ENCODE data around the gene PMIS2.
"Not testable (repeated sequence)": the region's sequence is repeated elsewhere in the genome, so short reads cannot be mapped to it uniquely, and the experiment has no call there.

Gene PMIS2

GRCh38 chr19:35592226-35592625 lies 6.3 kb downstream of the PMIS2 start (continued):
- TF ChIP-seq ZBTB7A (tag by site-specific recombination; IDR thresholded peaks at IDR 0.05; ENCODE audit: low read depth) = no peak

- H3K4me3 ChIP-seq (ENCODE audit: low read depth, low read length); H3K27ac ChIP-seq (ENCODE audit: extremely low read depth, low read depth, low read length); POLR2A ChIA-PET; H3K36me3 ChIP-seq (ENCODE audit: control insufficient read depth in 2 of 2, insufficient read depth in 1 of 2, low read length in 2 of 2); H3K9me3 ChIP-seq (ENCODE audit: control insufficient read depth, insufficient read depth, low read depth, low read length); H3K4me1 ChIP-seq (ENCODE audit: control insufficient read depth, insufficient read depth, low read length): not testable (repeated sequence)
- peak; percentile 80 for TF ChIP-seq ZNF121 (tag by site-specific recombination; IDR thresholded peaks at IDR 0.05)
- CTCF ChIA-PET = interaction anchor here (0.7 to 1.1 kb wide), 2 partner anchors 24 to 85 kb away, joined by 5 to 6 read pairs; no protein-coding TSS in a partner anchor
Observed at GRCh38 chr19:35595026-35595425, 9.1 kb downstream of the PMIS2 start.

GRCh38 chr19:35595928-35596327 lies 10.0 kb downstream of the PMIS2 start:
- POLR2A ChIA-PET = no interaction called here
- TF ChIP-seq ZNF777 (tag by site-specific recombination; IDR thresholded peaks at IDR 0.05; ENCODE audit: borderline replicate concordance) (0 out of 2 replicates have a peak, but pooled peaks have one; percentile 10), PRDM1 (tag by site-specific recombination; IDR thresholded peaks at IDR 0.05) (peak; percentile 99), ZNF658 (tag by site-specific recombination; IDR thresholded peaks at IDR 0.05) (no peak)
- TF ChIP-seq, protein P1, sequence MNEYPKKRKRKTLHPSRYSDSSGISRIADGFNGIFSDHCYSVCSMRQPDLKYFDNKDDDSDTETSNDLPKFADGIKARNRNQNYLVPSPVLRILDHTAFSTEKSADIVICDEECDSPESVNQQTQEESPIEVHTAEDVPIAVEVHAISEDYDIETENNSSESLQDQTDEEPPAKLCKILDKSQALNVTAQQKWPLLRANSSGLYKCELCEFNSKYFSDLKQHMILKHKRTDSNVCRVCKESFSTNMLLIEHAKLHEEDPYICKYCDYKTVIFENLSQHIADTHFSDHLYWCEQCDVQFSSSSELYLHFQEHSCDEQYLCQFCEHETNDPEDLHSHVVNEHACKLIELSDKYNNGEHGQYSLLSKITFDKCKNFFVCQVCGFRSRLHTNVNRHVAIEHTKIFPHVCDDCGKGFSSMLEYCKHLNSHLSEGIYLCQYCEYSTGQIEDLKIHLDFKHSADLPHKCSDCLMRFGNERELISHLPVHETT (tag by site-specific recombination; IDR thresholded peaks at IDR 0.05) = no peak

DNA sequence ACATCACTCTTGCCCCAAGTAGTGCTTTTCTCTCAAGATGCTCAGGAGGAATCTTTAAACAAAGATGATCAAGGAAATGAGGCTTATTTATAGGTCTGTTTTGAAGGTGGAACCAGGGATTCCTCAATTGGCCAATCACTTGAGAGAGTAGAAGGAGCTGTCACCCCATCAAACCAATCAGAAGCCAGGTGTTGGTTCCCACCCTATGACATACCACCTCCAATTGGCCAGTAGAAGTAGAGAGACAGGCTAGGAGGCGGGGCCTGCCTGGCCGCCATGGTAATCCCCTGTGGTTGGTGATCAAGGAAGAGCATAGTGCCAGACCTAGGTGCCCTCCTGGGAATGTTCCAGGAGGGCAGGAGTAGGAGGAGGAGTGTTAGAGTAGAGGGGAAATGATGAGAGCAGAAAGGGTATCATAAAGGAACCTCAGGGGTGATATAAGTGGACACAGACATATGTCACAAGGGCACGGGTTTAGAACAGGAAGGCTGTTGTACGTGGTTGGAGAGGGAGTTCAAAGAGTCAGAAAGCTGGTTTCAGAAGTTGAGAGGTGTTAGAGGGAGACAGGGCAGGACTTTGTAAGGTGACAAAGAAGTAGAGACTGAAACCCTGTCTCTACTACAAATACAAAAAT lies 10.5 kb downstream of the PMIS2 start:
- Histone ChIP-seq H3K9me3 (ENCODE audit: control insufficient read depth, insufficient read depth, low read depth, low read length) (no peaks in the 10 kb centered on the region), H3K4me1 (ENCODE audit: control insufficient read depth, insufficient read depth, low read length) (0 out of 2 replicates have a peak, but pooled peaks cover 2% of the 10 kb centered on the region), H3K27ac (ENCODE audit: extremely low read depth, low read depth, low read length) (no peak overlapping the region), H3K4me3 (ENCODE audit: low read depth, low read length) (no peak overlapping the region), H3K36me3 (ENCODE audit: control insufficient read depth in 2 of 2, insufficient read depth in 1 of 2, low read length in 2 of 2) (no peaks in the 10 kb centered on the region; a peak in 1 of 3 replicates)
- CTCF ChIA-PET = interaction anchor here (0.5 to 2.7 kb wide), 5 partner anchors 10 to 287 kb away, joined by 3 to 14 read pairs (median 3); no protein-coding TSS in a partner anchor
- POLR2A ChIA-PET = no interaction called here
- TF ChIP-seq ZNF549 (tag by site-specific recombination; IDR thresholded peaks at IDR 0.05) (no peak), ZNF350 (tag by site-specific recombination; IDR thresholded peaks at IDR 0.05) (0 out of 2 replicates have a peak, but pooled peaks have one; percentile 15), SP2 (tag by site-specific recombination; IDR thresholded peaks at IDR 0.05) (peak; percentile 69), RBAK (tag by site-specific recombination; IDR thresholded peaks at IDR 0.05) (no peak)
- TF ChIP-seq, protein P2, sequence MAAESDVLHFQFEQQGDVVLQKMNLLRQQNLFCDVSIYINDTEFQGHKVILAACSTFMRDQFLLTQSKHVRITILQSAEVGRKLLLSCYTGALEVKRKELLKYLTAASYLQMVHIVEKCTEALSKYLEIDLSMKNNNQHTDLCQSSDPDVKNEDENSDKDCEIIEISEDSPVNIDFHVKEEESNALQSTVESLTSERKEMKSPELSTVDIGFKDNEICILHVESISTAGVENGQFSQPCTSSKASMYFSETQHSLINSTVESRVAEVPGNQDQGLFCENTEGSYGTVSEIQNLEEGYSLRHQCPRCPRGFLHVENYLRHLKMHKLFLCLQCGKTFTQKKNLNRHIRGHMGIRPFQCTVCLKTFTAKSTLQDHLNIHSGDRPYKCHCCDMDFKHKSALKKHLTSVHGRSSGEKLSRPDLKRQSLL (tag by site-specific recombination; IDR thresholded peaks at IDR 0.05) = no peak
- TF ChIP-seq, protein P3, sequence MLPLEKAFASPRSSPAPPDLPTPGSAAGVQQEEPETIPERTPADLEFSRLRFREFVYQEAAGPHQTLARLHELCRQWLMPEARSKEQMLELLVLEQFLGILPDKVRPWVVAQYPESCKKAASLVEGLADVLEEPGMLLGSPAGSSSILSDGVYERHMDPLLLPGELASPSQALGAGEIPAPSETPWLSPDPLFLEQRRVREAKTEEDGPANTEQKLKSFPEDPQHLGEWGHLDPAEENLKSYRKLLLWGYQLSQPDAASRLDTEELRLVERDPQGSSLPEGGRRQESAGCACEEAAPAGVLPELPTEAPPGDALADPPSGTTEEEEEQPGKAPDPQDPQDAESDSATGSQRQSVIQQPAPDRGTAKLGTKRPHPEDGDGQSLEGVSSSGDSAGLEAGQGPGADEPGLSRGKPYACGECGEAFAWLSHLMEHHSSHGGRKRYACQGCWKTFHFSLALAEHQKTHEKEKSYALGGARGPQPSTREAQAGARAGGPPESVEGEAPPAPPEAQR (tag by site-specific recombination; IDR thresholded peaks at IDR 0.05) = no peak

More at GRCh38 chr19:35595928-35596327, 10.0 kb downstream of the PMIS2 start:
- no peak overlapping the region for H3K4me3 ChIP-seq (ENCODE audit: low read depth, low read length)
- no peaks in the 10 kb centered on the region; a peak in 1 of 3 replicates for H3K36me3 ChIP-seq (ENCODE audit: control insufficient read depth in 2 of 2, insufficient read depth in 1 of 2, low read length in 2 of 2)
- H3K4me1 ChIP-seq (ENCODE audit: control insufficient read depth, insufficient read depth, low read length) = 0 out of 2 replicates have a peak, but pooled peaks cover 2% of the 10 kb centered on the region
- H3K9me3 ChIP-seq (ENCODE audit: control insufficient read depth, insufficient read depth, low read depth, low read length) = no peaks in the 10 kb centered on the region
- H3K27ac ChIP-seq (ENCODE audit: extremely low read depth, low read depth, low read length) = no peak overlapping the region
- CTCF ChIA-PET = interaction anchor here (0.6 to 2.7 kb wide), 3 partner anchors 47 to 287 kb away, joined by 3 to 14 read pairs (median 5); no protein-coding TSS in a partner anchor
